ENCODE data around the gene HSD3B1. TPM values are rescaled to one million over a fixed set of nuclear protein-coding genes. Genes with fewer than 3 reads are reported as not detected.
A peak's percentile ranks its signal among the peaks of the same experiment; 100 is the strongest.

HSD3B1 gene
- total RNA-seq, 1 experiment from 2014 or later = not detected

DNA sequence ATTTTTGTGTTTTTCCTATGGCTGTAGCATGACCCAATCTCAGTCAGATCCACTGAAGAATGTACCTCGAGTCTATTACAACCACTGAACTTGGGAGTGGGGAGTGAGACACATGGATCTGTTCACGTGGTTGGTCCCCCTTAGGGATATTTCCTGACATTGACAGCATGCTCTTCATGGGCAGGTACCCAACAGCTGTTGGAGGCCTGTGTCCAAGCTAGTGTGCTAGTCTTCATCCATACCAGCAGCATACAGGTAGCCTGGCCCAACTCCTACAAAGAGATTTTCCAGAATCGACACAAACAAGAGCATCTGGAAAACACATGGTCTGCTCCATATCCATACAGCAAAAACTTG is 34.2 kb upstream of the HSD3B1 start (continued):
- TF ChIP-seq, protein P1, sequence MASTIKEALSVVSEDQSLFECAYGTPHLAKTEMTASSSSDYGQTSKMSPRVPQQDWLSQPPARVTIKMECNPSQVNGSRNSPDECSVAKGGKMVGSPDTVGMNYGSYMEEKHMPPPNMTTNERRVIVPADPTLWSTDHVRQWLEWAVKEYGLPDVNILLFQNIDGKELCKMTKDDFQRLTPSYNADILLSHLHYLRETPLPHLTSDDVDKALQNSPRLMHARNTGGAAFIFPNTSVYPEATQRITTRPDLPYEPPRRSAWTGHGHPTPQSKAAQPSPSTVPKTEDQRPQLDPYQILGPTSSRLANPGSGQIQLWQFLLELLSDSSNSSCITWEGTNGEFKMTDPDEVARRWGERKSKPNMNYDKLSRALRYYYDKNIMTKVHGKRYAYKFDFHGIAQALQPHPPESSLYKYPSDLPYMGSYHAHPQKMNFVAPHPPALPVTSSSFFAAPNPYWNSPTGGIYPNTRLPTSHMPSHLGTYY (CRISPR knock-in tag; IDR thresholded peaks at IDR 0.05) = no peak
- TF ChIP-seq, protein P2, sequence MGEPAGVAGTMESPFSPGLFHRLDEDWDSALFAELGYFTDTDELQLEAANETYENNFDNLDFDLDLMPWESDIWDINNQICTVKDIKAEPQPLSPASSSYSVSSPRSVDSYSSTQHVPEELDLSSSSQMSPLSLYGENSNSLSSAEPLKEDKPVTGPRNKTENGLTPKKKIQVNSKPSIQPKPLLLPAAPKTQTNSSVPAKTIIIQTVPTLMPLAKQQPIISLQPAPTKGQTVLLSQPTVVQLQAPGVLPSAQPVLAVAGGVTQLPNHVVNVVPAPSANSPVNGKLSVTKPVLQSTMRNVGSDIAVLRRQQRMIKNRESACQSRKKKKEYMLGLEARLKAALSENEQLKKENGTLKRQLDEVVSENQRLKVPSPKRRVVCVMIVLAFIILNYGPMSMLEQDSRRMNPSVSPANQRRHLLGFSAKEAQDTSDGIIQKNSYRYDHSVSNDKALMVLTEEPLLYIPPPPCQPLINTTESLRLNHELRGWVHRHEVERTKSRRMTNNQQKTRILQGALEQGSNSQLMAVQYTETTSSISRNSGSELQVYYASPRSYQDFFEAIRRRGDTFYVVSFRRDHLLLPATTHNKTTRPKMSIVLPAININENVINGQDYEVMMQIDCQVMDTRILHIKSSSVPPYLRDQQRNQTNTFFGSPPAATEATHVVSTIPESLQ (CRISPR knock-in tag; IDR thresholded peaks at IDR 0.05) = no peak
- TF ChIP-seq FOXK1 (CRISPR knock-in tag; IDR thresholded peaks at IDR 0.05) (no peak), MYBL2 (CRISPR knock-in tag; IDR thresholded peaks at IDR 0.05) (no peak), KAT7 (CRISPR knock-in tag; IDR thresholded peaks at IDR 0.05; ENCODE audit: borderline replicate concordance) (no peak), GABPB1 (CRISPR knock-in tag; IDR thresholded peaks at IDR 0.05) (no peak), ZNF423 (CRISPR knock-in tag; IDR thresholded peaks at IDR 0.05) (no peak), CREB1 (CRISPR knock-in tag; IDR thresholded peaks at IDR 0.05) (no peak), IRF2 (CRISPR knock-in tag; IDR thresholded peaks at IDR 0.05; ENCODE audit: borderline replicate concordance, low read depth) (no peak)
- TF ChIP-seq, protein P3, sequence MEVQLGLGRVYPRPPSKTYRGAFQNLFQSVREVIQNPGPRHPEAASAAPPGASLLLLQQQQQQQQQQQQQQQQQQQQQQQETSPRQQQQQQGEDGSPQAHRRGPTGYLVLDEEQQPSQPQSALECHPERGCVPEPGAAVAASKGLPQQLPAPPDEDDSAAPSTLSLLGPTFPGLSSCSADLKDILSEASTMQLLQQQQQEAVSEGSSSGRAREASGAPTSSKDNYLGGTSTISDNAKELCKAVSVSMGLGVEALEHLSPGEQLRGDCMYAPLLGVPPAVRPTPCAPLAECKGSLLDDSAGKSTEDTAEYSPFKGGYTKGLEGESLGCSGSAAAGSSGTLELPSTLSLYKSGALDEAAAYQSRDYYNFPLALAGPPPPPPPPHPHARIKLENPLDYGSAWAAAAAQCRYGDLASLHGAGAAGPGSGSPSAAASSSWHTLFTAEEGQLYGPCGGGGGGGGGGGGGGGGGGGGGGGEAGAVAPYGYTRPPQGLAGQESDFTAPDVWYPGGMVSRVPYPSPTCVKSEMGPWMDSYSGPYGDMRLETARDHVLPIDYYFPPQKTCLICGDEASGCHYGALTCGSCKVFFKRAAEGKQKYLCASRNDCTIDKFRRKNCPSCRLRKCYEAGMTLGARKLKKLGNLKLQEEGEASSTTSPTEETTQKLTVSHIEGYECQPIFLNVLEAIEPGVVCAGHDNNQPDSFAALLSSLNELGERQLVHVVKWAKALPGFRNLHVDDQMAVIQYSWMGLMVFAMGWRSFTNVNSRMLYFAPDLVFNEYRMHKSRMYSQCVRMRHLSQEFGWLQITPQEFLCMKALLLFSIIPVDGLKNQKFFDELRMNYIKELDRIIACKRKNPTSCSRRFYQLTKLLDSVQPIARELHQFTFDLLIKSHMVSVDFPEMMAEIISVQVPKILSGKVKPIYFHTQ (CRISPR knock-in tag; IDR thresholded peaks at IDR 0.05) = no peak
- TF ChIP-seq, protein P4, sequence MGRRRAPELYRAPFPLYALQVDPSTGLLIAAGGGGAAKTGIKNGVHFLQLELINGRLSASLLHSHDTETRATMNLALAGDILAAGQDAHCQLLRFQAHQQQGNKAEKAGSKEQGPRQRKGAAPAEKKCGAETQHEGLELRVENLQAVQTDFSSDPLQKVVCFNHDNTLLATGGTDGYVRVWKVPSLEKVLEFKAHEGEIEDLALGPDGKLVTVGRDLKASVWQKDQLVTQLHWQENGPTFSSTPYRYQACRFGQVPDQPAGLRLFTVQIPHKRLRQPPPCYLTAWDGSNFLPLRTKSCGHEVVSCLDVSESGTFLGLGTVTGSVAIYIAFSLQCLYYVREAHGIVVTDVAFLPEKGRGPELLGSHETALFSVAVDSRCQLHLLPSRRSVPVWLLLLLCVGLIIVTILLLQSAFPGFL (CRISPR knock-in tag; IDR thresholded peaks at IDR 0.05; ENCODE audit: borderline replicate concordance) = no peak

DNA sequence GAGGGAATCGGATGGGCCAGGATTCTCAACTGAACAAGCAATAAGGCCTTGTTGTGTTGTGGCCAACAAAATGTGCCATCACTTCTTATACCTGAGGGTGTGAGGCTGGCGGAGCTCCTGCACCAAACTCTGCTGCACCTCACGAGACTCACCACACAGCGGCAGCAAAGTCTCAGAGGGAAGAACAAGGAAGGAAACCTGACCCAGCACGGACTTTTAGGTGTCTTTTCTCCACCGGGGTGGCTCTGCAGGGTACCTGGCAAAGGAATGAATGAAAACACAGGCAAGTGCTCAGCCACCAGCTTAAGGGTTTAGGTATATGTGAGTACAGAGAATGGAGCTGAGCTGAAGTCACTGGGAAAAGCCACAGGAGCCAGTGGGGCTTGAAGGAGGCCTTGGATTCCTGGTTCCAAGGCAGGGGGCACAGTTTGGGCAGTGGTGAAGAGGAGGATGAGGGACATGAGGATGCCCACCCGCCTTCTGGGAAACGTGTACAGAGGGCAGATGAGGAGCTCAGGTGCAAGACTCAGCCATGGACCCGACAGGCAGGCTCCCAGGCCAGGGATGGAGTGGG is 31.1 kb upstream of the HSD3B1 start:
- Mint-ChIP-seq H3K27me3 (ENCODE audit: low read depth) (peaks cover 2% of the 10 kb centered on the region; the same call in 1 of the 2 replicates), H3K9me3 (no peaks in the 10 kb centered on the region), H3K4me3 (no peak overlapping the region), H3K4me1 (peaks cover 6% of the 10 kb centered on the region), H3K27ac (no peak overlapping the region), H3K36me3 (no peaks in the 10 kb centered on the region)
- CTCF ChIA-PET = interaction anchor here (0.6 to 2.6 kb wide), 37 partner anchors 9 to 333 kb away, joined by 3 to 27 read pairs (median 4); partner anchors contain the start of gene HSD3B1
- peak; percentile 96 for ATAC-seq
- POLR2A ChIA-PET = no interaction called here
- peak; percentile 88 for DNase-seq (ENCODE audit: low spot score)
- TF ChIP-seq TEAD1 (CRISPR knock-in tag; IDR thresholded peaks at IDR 0.05) (0 out of 2 replicates have a peak, but pooled peaks have one; percentile 19), JUN (CRISPR knock-in tag; IDR thresholded peaks at IDR 0.05) (no peak), CREM (CRISPR knock-in tag; IDR thresholded peaks at IDR 0.05) (no peak), ZNF317 (CRISPR knock-in tag; IDR thresholded peaks at IDR 0.05; ENCODE audit: borderline replicate concordance, low read depth) (no peak), NR3C1 (CRISPR knock-in tag; conservative IDR thresholded peaks at IDR 0.05; ENCODE audit: low read depth) (no peak), EMX1 (CRISPR knock-in tag; IDR thresholded peaks at IDR 0.05) (no peak), ZNF423 (CRISPR knock-in tag; IDR thresholded peaks at IDR 0.05) (peak; percentile 32; the same call in 1 of the 2 replicates)
- TF ChIP-seq, protein P5, sequence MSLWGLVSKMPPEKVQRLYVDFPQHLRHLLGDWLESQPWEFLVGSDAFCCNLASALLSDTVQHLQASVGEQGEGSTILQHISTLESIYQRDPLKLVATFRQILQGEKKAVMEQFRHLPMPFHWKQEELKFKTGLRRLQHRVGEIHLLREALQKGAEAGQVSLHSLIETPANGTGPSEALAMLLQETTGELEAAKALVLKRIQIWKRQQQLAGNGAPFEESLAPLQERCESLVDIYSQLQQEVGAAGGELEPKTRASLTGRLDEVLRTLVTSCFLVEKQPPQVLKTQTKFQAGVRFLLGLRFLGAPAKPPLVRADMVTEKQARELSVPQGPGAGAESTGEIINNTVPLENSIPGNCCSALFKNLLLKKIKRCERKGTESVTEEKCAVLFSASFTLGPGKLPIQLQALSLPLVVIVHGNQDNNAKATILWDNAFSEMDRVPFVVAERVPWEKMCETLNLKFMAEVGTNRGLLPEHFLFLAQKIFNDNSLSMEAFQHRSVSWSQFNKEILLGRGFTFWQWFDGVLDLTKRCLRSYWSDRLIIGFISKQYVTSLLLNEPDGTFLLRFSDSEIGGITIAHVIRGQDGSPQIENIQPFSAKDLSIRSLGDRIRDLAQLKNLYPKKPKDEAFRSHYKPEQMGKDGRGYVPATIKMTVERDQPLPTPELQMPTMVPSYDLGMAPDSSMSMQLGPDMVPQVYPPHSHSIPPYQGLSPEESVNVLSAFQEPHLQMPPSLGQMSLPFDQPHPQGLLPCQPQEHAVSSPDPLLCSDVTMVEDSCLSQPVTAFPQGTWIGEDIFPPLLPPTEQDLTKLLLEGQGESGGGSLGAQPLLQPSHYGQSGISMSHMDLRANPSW (CRISPR knock-in tag; conservative IDR thresholded peaks at IDR 0.05; ENCODE audit: low read depth) = no peak
- TF ChIP-seq, protein P6, sequence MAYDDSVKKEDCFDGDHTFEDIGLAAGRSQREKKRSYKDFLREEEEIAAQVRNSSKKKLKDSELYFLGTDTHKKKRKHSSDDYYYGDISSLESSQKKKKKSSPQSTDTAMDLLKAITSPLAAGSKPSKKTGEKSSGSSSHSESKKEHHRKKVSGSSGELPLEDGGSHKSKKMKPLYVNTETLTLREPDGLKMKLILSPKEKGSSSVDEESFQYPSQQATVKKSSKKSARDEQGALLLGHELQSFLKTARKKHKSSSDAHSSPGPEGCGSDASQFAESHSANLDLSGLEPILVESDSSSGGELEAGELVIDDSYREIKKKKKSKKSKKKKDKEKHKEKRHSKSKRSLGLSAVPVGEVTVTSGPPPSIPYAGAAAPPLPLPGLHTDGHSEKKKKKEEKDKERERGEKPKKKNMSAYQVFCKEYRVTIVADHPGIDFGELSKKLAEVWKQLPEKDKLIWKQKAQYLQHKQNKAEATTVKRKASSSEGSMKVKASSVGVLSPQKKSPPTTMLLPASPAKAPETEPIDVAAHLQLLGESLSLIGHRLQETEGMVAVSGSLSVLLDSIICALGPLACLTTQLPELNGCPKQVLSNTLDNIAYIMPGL (CRISPR knock-in tag; IDR thresholded peaks at IDR 0.05) = no peak
- TF ChIP-seq, protein P7, sequence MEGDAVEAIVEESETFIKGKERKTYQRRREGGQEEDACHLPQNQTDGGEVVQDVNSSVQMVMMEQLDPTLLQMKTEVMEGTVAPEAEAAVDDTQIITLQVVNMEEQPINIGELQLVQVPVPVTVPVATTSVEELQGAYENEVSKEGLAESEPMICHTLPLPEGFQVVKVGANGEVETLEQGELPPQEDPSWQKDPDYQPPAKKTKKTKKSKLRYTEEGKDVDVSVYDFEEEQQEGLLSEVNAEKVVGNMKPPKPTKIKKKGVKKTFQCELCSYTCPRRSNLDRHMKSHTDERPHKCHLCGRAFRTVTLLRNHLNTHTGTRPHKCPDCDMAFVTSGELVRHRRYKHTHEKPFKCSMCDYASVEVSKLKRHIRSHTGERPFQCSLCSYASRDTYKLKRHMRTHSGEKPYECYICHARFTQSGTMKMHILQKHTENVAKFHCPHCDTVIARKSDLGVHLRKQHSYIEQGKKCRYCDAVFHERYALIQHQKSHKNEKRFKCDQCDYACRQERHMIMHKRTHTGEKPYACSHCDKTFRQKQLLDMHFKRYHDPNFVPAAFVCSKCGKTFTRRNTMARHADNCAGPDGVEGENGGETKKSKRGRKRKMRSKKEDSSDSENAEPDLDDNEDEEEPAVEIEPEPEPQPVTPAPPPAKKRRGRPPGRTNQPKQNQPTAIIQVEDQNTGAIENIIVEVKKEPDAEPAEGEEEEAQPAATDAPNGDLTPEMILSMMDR (IDR thresholded peaks at IDR 0.05) = peak; percentile 64

All from WTC11 (cell line).